Suppressor macrophage (primary cell): ENCODE measurements around the gene HOMER1.
"Not testable (repeated sequence)": the region's sequence is repeated elsewhere in the genome, so short reads cannot be mapped to it uniquely, and the experiment has no call there.

Experiments
- DNase-seq, 4 experiments: peaks; one replicate each; pipeline ENCODE4 v3.0.0-alpha.2; 2020 to 2022

HOMER1 gene

GRCh38 chr5:79516986-79517385 lies 3.1 kb upstream of the HOMER1 start:
- DNase-seq, result no peak

GRCh38 chr5:79516331-79516730 lies 2.4 kb upstream of the HOMER1 start:
- DNase-seq, result not testable (repeated sequence)

- peak; percentile 94 to 97 (median 95) for DNase-seq
Observed at GRCh38 chr5:79514391-79515105, 614 bp upstream of the HOMER1 start.

GRCh38 chr5:79513308-79513703 lies 628 bp downstream of the HOMER1 start:
- DNase-seq, result peak in 1 of 4 experiments; percentile 12

- DNase-seq, result peak in 2 of 4 experiments; percentile 8 to 22
Observed at GRCh38 chr5:79512471-79513307, 1.2 kb downstream of the HOMER1 start.

- peak in 3 of 4 experiments; percentile 13 to 31 (median 28) for DNase-seq
Observed at GRCh38 chr5:79512049-79512448, 1.9 kb downstream of the HOMER1 start.

- DNase-seq, result no peak
Observed at GRCh38 chr5:79510638-79511037, 3.3 kb downstream of the HOMER1 start.

GRCh38 chr5:79509244-79509885 lies 4.6 kb downstream of the HOMER1 start:
- DNase-seq, result no peak

GRCh38 chr5:79508794-79509193 lies 5.1 kb downstream of the HOMER1 start:
- DNase-seq, result no peak

- DNase-seq, result peak; percentile 18 to 32 (median 26)
Observed at GRCh38 chr5:79508354-79508753, 5.6 kb downstream of the HOMER1 start.

GRCh38 chr5:79507251-79508205 lies 6.4 kb downstream of the HOMER1 start:
- DNase-seq, result no peak

GRCh38 chr5:79505138-79505537 lies 8.8 kb downstream of the HOMER1 start:
- no peak for DNase-seq

GRCh38 chr5:79503794-79504495 lies 10.0 kb downstream of the HOMER1 start:
- DNase-seq, result peak in 2 of 4 experiments; percentile 16 to 30

- no peak for DNase-seq
Observed at GRCh38 chr5:79499640-79500273, 14.2 kb downstream of the HOMER1 start.

- no peak for DNase-seq
Observed at GRCh38 chr5:79495311-79495710, 18.6 kb downstream of the HOMER1 start.

GRCh38 chr5:79493596-79494345 lies 20.2 kb downstream of the HOMER1 start:
- no peak for DNase-seq

GRCh38 chr5:79491690-79492317 lies 22.1 kb downstream of the HOMER1 start:
- no peak for DNase-seq

GRCh38 chr5:79490323-79490936 lies 23.5 kb downstream of the HOMER1 start:
- no peak for DNase-seq

GRCh38 chr5:79489773-79490172 lies 24.2 kb downstream of the HOMER1 start:
- DNase-seq, result no peak
